ENCODE results near the gene UQCC3. TPM values are rescaled to one million over a fixed set of nuclear protein-coding genes. Genes with fewer than 3 reads are reported as not detected.
A peak's percentile ranks its signal among the peaks of the same experiment; 100 is the strongest.

UQCC3 gene
- total and polyA plus RNA-seq, 2 of the 13 experiments (the other 11 are each of a cell fraction or from before 2014, with no cell fraction given): 7.7 to 16.0 TPM

GRCh38 chr11:62671608-62672389 lies at the start of gene UQCC3, which contains the start of gene LBHD1 (continued):
- TF ChIP-seq TRAFD1 (CRISPR knock-in tag; IDR thresholded peaks at IDR 0.05; ENCODE audit: borderline replicate concordance) (no peak), ZNF761 (CRISPR knock-in tag; conservative IDR thresholded peaks at IDR 0.05) (no peak; the same call in 1 of the 2 replicates), GPN1 (CRISPR knock-in tag; IDR thresholded peaks at IDR 0.05; ENCODE audit: borderline replicate concordance) (no peak; the same call in 1 of the 2 replicates), ZNF318 (CRISPR knock-in tag; IDR thresholded peaks at IDR 0.05) (no peak), GABPA (IDR thresholded peaks at IDR 0.05; ENCODE audit: low read depth, low read length) (peak; percentile 51), GABPA (CRISPR knock-in tag; IDR thresholded peaks at IDR 0.05; ENCODE audit: low read depth) (peak; percentile 88), ZNF367 (CRISPR knock-in tag; IDR thresholded peaks at IDR 0.05; ENCODE audit: borderline replicate concordance) (no peak), IKZF1 (IDR thresholded peaks at IDR 0.05) (no peak), NFYB (CRISPR knock-in tag; IDR thresholded peaks at IDR 0.05) (peak; percentile 35; the same call in 1 of the 2 replicates), ZSCAN5A (CRISPR knock-in tag; IDR thresholded peaks at IDR 0.05; ENCODE audit: borderline replicate concordance) (peak; percentile 56; the same call in 1 of the 2 replicates), ZNF547 (CRISPR knock-in tag; IDR thresholded peaks at IDR 0.05) (peak; percentile 34; the same call in 1 of the 2 replicates), TCF12 (IDR thresholded peaks at IDR 0.05) (no peak), TCF12 (CRISPR knock-in tag; IDR thresholded peaks at IDR 0.05) (no peak; the same call in 1 of the 2 replicates), SUZ12 (IDR thresholded peaks at IDR 0.05; ENCODE audit: low read depth, low read length) (no peak), ZNF275 (CRISPR knock-in tag; IDR thresholded peaks at IDR 0.05; ENCODE audit: borderline replicate concordance) (no peak; the same call in 1 of the 2 replicates)
